Measurements from ENCODE around the gene NOP56.
"Not testable (repeated sequence)": the region's sequence is repeated elsewhere in the genome, so short reads cannot be mapped to it uniquely, and the experiment has no call there.

The NOP56 gene

DNA sequence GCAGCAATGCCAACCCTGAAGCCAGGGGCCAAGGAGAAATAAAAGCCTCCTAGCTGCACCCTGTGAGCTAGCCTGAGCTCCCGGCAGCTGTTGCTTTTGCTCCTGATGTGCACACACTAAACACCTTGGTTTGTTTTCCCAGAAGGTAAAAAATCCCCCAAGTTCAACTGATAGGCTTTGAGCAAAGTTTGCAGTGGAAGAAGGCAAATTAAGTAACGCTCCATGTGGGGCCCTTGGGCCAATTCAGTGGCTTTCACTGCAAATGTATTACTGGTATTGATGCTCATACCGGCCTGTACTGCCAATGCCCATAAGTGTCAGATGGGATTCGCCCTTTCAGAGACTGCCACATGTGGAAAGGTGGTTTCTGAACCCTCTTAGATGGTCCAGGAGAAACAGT lies 21.0 kb downstream of the NOP56 start:
- H3K4me3 ChIP-seq (replicated peaks; ENCODE audit: low read depth, low read length): no peak overlapping the region
- no peak for DNase-seq (ENCODE audit: extremely low read depth, insufficient read length)
- TF ChIP-seq, protein P1, sequence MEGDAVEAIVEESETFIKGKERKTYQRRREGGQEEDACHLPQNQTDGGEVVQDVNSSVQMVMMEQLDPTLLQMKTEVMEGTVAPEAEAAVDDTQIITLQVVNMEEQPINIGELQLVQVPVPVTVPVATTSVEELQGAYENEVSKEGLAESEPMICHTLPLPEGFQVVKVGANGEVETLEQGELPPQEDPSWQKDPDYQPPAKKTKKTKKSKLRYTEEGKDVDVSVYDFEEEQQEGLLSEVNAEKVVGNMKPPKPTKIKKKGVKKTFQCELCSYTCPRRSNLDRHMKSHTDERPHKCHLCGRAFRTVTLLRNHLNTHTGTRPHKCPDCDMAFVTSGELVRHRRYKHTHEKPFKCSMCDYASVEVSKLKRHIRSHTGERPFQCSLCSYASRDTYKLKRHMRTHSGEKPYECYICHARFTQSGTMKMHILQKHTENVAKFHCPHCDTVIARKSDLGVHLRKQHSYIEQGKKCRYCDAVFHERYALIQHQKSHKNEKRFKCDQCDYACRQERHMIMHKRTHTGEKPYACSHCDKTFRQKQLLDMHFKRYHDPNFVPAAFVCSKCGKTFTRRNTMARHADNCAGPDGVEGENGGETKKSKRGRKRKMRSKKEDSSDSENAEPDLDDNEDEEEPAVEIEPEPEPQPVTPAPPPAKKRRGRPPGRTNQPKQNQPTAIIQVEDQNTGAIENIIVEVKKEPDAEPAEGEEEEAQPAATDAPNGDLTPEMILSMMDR (IDR thresholded peaks at IDR 0.05; ENCODE audit: insufficient read depth, low read length, poor library complexity, severe bottlenecking): no peak
- H3K27me3 ChIP-seq (replicated peaks; ENCODE audit: control insufficient read depth, insufficient read depth, low read length): no peaks in the 10 kb centered on the region
- H3K36me3 ChIP-seq (ENCODE audit: control insufficient read depth, insufficient read depth, low read length): no peaks in the 10 kb centered on the region

DNA sequence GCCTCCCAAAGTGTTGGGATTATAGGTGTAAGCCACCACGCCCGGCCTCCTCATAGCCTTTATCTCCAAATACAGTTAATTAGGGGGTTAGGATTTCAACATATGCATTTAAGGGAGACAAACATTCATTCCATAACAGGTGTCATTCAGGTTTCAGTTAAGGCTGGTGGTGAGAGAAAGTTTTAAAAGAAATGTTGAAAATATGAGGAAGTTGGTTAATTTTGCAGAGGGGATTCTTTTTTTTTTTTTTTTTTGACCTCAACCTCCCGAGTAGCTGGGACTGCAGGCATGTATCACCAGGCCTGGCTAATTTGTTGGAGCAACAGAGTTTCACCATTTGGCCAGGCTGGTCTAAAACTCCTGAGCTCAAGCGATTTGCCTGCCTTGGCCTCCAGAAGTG lies 27.6 kb downstream of the NOP56 start:
- no peaks in the 10 kb centered on the region for H3K36me3 ChIP-seq (ENCODE audit: control insufficient read depth, insufficient read depth, low read length)
- TF ChIP-seq, protein P1 (IDR thresholded peaks at IDR 0.05; ENCODE audit: insufficient read depth, low read length, poor library complexity, severe bottlenecking): no peak
- no peaks in the 10 kb centered on the region for H3K27me3 ChIP-seq (replicated peaks; ENCODE audit: control insufficient read depth, insufficient read depth, low read length)
- DNase-seq (ENCODE audit: extremely low read depth, insufficient read length): no peak
- H3K4me3 ChIP-seq (replicated peaks; ENCODE audit: low read depth, low read length): no peak overlapping the region

GRCh38 chr20:2682040-2682439 lies 29.6 kb downstream of the NOP56 start:
- not testable (repeated sequence) for DNase-seq (ENCODE audit: extremely low read depth, insufficient read length); H3K4me3 ChIP-seq (replicated peaks; ENCODE audit: low read depth, low read length); H3K36me3 ChIP-seq (ENCODE audit: control insufficient read depth, insufficient read depth, low read length); H3K27me3 ChIP-seq (replicated peaks; ENCODE audit: control insufficient read depth, insufficient read depth, low read length)

DNA sequence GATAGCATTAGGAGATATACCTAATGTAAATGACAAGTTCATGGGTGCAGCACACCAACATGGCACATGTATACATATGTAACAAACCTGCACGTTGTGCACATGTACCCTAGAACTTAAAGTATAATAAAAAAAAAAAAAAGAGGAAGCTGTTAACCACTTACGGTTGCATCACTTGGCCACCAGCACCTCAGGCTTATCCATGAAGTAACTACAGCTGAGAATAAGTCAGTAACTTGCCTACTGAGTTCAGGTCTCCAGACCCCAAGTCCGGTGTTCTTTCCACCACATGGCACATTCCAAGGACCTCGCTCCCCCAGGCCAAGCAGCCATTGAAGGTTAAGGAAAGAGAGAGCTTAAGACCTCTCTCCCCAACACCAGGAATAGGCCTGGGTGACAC lies 32.4 kb downstream of the NOP56 start:
- H3K27me3 ChIP-seq (replicated peaks; ENCODE audit: control insufficient read depth, insufficient read depth, low read length); DNase-seq (ENCODE audit: extremely low read depth, insufficient read length); H3K4me3 ChIP-seq (replicated peaks; ENCODE audit: low read depth, low read length); H3K36me3 ChIP-seq (ENCODE audit: control insufficient read depth, insufficient read depth, low read length): not testable (repeated sequence)

GRCh38 chr20:2687514-2687913 lies 35.1 kb downstream of the NOP56 start:
- peaks cover 2% of the 10 kb centered on the region for H3K27me3 ChIP-seq (replicated peaks; ENCODE audit: control insufficient read depth, insufficient read depth, low read length)
- no peaks in the 10 kb centered on the region for H3K36me3 ChIP-seq (ENCODE audit: control insufficient read depth, insufficient read depth, low read length)
- no peak overlapping the region for H3K4me3 ChIP-seq (replicated peaks; ENCODE audit: low read depth, low read length)
- TF ChIP-seq, protein P1 (IDR thresholded peaks at IDR 0.05; ENCODE audit: insufficient read depth, low read length, poor library complexity, severe bottlenecking): no peak
- no peak for DNase-seq (ENCODE audit: extremely low read depth, insufficient read length)

- Histone ChIP-seq H3K4me3 (replicated peaks; ENCODE audit: low read depth, low read length) (no peak overlapping the region), H3K27me3 (replicated peaks; ENCODE audit: control insufficient read depth, insufficient read depth, low read length) (peaks cover 2% of the 10 kb centered on the region), H3K36me3 (ENCODE audit: control insufficient read depth, insufficient read depth, low read length) (no peaks in the 10 kb centered on the region)
- TF ChIP-seq, protein P1 (IDR thresholded peaks at IDR 0.05; ENCODE audit: insufficient read depth, low read length, poor library complexity, severe bottlenecking): peak; percentile 70
- DNase-seq (ENCODE audit: extremely low read depth, insufficient read length): peak; percentile 53
Measured at GRCh38 chr20:2688041-2688591, 35.7 kb downstream of the NOP56 start.

GRCh38 chr20:2690213-2690612 lies 37.8 kb downstream of the NOP56 start:
- peaks cover 4% of the 10 kb centered on the region for H3K27me3 ChIP-seq (replicated peaks; ENCODE audit: control insufficient read depth, insufficient read depth, low read length)
- no peaks in the 10 kb centered on the region for H3K36me3 ChIP-seq (ENCODE audit: control insufficient read depth, insufficient read depth, low read length)
- DNase-seq (ENCODE audit: extremely low read depth, insufficient read length): no peak
- H3K4me3 ChIP-seq (replicated peaks; ENCODE audit: low read depth, low read length): no peak overlapping the region
- TF ChIP-seq, protein P1 (IDR thresholded peaks at IDR 0.05; ENCODE audit: insufficient read depth, low read length, poor library complexity, severe bottlenecking): no peak
